GM13976 (cell line): ENCODE data around the gene ZDHHC22.
A peak's percentile ranks its signal among the peaks of the same experiment; 100 is the strongest.

Experiments used
- DNase-seq: peaks from one replicate; pipeline ENCODE4 v3.0.0; 2012; ENCODE audit warnings: low spot score
- in situ Hi-C: fragments of 300-500 bp; cut with MboI; formaldehyde crosslinking; loops from one replicate; pipeline ENCODE4 v1.12.0; 2022; ENCODE audit warnings: low sequenced_read_pairs, mixed read lengths, inconsistent platforms; ENCODE audit not compliant: unreplicated experiment
- TF ChIP-seq, protein P1 (sequence below): IDR thresholded peaks from 2 replicates; pipeline ENCODE4 v1.5.1; 2012; ENCODE audit warnings: borderline replicate concordance, mild to moderate bottlenecking; ENCODE audit not compliant: insufficient read depth; ENCODE audit errors: extremely low read depth, missing control alignments, control extremely low read depth

Gene ZDHHC22

DNA sequence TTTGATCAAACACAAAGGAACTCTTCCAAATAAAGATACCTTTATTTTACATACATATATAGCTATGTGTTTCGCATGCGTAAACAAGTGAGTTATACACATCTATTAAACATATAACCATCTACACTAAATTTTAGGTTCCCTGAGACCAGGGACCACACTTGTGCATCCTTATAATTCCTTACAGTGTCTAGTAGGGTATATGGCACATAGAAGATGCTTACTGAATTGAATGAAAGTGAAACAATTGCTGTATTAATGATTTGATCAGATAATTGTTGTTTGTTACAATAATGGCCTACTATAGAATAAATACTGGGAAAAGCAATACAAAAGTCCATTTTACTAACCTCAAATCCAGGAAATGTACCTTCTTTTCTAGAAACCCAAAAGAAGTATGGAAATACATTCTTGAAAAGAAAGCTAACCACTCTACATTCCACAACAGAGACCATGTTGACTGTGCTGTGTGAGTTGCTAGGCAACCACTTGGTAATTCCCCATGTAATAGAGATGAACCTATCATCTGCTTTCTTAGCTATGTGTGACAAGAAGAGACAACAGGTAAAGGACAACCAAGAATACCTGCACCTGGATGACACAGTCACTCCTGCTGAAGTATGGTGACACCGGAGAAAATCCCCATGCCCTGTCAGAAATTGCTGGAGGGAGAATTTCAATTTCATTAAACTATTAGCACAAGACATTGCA, 55.4 kb downstream of the ZDHHC22 start:
- in situ Hi-C loops, result no loop called here
- peak; percentile 54 for DNase-seq
- TF ChIP-seq, protein P1, sequence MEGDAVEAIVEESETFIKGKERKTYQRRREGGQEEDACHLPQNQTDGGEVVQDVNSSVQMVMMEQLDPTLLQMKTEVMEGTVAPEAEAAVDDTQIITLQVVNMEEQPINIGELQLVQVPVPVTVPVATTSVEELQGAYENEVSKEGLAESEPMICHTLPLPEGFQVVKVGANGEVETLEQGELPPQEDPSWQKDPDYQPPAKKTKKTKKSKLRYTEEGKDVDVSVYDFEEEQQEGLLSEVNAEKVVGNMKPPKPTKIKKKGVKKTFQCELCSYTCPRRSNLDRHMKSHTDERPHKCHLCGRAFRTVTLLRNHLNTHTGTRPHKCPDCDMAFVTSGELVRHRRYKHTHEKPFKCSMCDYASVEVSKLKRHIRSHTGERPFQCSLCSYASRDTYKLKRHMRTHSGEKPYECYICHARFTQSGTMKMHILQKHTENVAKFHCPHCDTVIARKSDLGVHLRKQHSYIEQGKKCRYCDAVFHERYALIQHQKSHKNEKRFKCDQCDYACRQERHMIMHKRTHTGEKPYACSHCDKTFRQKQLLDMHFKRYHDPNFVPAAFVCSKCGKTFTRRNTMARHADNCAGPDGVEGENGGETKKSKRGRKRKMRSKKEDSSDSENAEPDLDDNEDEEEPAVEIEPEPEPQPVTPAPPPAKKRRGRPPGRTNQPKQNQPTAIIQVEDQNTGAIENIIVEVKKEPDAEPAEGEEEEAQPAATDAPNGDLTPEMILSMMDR, result no peak

DNA sequence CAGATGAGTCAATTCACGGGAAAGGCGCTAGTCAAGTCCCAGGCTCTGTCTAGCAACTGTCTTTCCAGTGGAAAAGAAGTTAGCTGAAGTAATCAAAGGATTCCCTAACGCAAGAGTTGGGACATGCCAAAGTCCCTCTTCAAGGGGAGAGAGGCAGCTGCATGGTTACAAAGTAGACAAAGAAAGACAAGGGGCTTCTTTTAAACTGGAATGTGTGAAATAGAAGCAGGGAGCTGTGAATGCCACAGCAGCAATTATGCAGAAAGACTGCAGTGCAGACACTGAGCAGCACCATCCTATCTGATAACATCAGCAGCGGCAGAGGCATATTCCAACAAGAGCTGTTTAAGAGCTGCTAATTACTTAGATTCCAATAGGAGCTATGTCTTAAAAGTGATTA, 56.1 kb downstream of the ZDHHC22 start:
- TF ChIP-seq, protein P1, result no peak
- no peak for DNase-seq
- in situ Hi-C loops, result no loop called here

DNA sequence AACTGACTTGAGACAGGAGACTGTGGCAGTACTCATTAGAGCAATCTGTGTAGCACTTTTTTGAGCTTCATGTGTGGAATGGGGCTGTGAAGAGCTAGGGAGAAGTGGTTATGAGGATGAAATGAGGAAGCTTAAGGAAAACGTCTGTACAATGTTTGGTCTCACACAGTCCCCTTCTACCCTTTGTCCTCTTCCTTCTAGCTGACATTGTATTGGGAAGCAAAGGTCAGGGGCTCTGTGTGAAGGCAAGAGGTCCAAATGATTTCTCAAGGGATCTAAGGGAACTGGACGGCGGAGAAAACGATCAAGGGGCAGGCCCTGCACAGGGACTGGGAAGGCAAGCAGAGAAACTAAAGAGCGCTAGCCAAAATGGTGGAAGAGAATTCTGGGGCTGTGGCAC, 56.6 kb downstream of the ZDHHC22 start:
- DNase-seq, result no peak
- TF ChIP-seq, protein P1, result no peak
- in situ Hi-C loops, result no loop called here

DNA sequence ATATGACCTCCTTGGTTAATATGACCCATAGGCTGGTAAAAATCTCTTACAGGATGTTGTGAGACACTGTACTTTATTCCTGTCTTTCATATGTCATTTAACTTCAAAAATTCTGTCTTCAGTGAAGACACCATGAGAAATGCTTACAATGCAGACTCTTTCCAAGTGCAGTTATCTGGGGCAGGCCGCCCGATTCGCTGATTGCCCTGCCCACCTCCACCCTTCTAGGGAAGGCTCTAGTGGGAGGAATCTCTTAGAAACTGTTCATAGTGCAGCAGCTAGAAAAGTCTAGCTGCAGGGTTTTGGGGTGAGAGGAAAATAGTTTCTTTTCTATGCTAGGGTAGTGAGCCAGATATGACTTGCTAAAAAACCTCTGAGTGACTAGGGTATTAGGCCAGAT, 58.5 kb downstream of the ZDHHC22 start:
- in situ Hi-C loops, result no loop called here
- TF ChIP-seq, protein P1, result no peak
- DNase-seq, result no peak

DNA sequence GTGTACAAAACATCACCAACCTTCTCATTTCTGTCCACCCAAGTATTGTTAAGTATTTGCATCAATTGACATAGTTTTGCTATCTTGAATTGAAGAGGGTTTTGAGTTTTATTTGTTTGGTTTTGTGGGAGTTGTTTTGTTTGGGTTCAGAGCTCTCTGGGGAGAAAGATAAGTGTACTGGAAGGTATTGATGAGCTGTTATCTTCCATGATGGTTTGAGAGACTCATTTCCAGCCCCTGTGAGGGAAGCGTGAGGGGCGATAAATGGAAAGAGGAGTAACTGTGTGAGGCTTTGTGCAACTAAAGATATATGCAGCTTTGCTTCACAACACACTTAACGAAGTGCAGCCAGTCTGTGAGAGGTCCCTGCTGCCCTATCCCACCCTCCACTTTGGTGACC, 59.2 kb downstream of the ZDHHC22 start:
- no peak for DNase-seq
- in situ Hi-C loops, result no loop called here
- TF ChIP-seq, protein P1, result no peak
